WTC11 (cell line): ENCODE results near the gene FERMT2.

Experiments
- ATF2 ChIP-seq: sonication (generic); formaldehyde crosslinking; IDR thresholded peaks from 2 replicates; pipeline ENCODE4 v1.8.1; 2022; ENCODE audit warnings: low read depth, missing genetic modification reagents, borderline replicate concordance
- ATF3 ChIP-seq: sonication (generic); formaldehyde crosslinking; conservative IDR thresholded peaks from 2 replicates; pipeline ENCODE4 v1.8.1; 2022; ENCODE audit warnings: mild to moderate bottlenecking, missing genetic modification reagents
- CTCF ChIP-seq: fragments of 200-600 bp; IDR thresholded peaks from 2 replicates; pipeline ENCODE4 v1.8.0; 2022; ENCODE audit warnings: antibody characterized with exemption
- FOXJ3 ChIP-seq: sonication (generic); formaldehyde crosslinking; IDR thresholded peaks from 2 replicates; pipeline ENCODE4 v1.9.0; 2021; ENCODE audit warnings: missing genetic modification reagents, mild to moderate bottlenecking, borderline replicate concordance
- KAT7 ChIP-seq: sonication (generic); formaldehyde crosslinking; IDR thresholded peaks from 2 replicates; pipeline ENCODE4 v1.8.1; 2023; ENCODE audit warnings: missing genetic modification reagents, mild to moderate bottlenecking, borderline replicate concordance
- MAX ChIP-seq: sonication (generic); formaldehyde crosslinking; IDR thresholded peaks from 2 replicates; pipeline ENCODE4 v1.8.0; 2022; ENCODE audit warnings: mild to moderate bottlenecking, missing genetic modification reagents
- NFATC4 ChIP-seq: fragments of 250-450 bp; sonication (Bioruptor Pico); IDR thresholded peaks from 2 replicates; pipeline ENCODE4 v1.9.0; 2021; ENCODE audit warnings: mild to moderate bottlenecking
- NFE2L1 ChIP-seq: sonication (generic); formaldehyde crosslinking; IDR thresholded peaks from 2 replicates; pipeline ENCODE4 v1.8.1; 2023; ENCODE audit warnings: missing genetic modification reagents
- PRDM15 ChIP-seq: sonication (generic); formaldehyde crosslinking; IDR thresholded peaks from 2 replicates; pipeline ENCODE4 v1.8.0; 2022; ENCODE audit warnings: missing genetic modification reagents
- PREB ChIP-seq: sonication (generic); formaldehyde crosslinking; IDR thresholded peaks from 2 replicates; pipeline ENCODE4 v1.8.1; 2022; ENCODE audit warnings: mild to moderate bottlenecking, missing genetic modification reagents, moderate library complexity, borderline replicate concordance
- USF1 ChIP-seq: sonication (generic); formaldehyde crosslinking; IDR thresholded peaks from 2 replicates; pipeline ENCODE4 v1.8.0; 2022; ENCODE audit warnings: mild to moderate bottlenecking, missing genetic modification reagents
- ZNF281 ChIP-seq: sonication (generic); formaldehyde crosslinking; IDR thresholded peaks from 2 replicates; pipeline ENCODE4 v1.8.0; 2023; ENCODE audit warnings: mild to moderate bottlenecking, missing genetic modification reagents
- ZNF423 ChIP-seq: fragments of 250-450 bp; sonication (Bioruptor Pico); IDR thresholded peaks from 2 replicates; pipeline ENCODE4 v2.1.2; 2022; ENCODE audit warnings: mild to moderate bottlenecking, moderate library complexity

GRCh38 chr14:52934762-52935161 is 16.1 kb downstream of the FERMT2 start:
- TF ChIP-seq CTCF (no peak), ZNF281 (CRISPR knock-in tag) (no peak), NFATC4 (CRISPR knock-in tag) (no peak), FOXJ3 (CRISPR knock-in tag) (no peak), ZNF423 (CRISPR knock-in tag) (no peak), KAT7 (CRISPR knock-in tag) (no peak), MAX (CRISPR knock-in tag) (no peak), USF1 (no peak), ATF2 (CRISPR knock-in tag) (no peak), ATF3 (no peak), NFE2L1 (CRISPR knock-in tag) (no peak), PREB (CRISPR knock-in tag) (no peak), PRDM15 (CRISPR knock-in tag) (no peak)
